HG03575 (cell line): ENCODE results near the gene FIZ1.

Source experiments
- ATAC-seq: cut with Tn5 transposase; IDR thresholded peaks from one replicate; pipeline ENCODE4 v1.9.1; 2021; ENCODE audit not compliant: unreplicated experiment, insufficient number of reproducible peaks, low FRiP score; ENCODE audit errors: extremely low read depth

FIZ1 gene, protein sequence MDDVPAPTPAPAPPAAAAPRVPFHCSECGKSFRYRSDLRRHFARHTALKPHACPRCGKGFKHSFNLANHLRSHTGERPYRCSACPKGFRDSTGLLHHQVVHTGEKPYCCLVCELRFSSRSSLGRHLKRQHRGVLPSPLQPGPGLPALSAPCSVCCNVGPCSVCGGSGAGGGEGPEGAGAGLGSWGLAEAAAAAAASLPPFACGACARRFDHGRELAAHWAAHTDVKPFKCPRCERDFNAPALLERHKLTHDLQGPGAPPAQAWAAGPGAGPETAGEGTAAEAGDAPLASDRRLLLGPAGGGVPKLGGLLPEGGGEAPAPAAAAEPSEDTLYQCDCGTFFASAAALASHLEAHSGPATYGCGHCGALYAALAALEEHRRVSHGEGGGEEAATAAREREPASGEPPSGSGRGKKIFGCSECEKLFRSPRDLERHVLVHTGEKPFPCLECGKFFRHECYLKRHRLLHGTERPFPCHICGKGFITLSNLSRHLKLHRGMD

DNA sequence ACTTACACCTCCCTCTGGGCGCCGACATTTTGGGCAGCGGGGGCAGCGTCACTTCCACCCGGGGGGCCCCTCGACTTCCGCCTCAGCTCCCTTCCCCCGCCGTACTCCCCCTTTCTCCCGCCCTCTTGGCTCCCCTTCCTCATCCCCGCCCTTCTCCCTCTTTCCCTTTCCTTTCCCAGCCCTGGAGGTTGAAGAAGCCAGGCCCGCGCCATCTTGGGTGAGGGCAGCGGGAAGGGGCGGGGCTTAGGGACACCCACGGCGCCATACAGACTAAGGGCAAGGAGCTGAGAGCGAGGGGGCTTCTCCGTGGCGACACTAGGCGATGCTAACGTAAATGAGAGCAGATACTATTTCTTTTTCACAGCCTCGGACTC lies at the start of gene FIZ1:
FIZ1 (minus strand) TSS at position 50 of the 374 bp plus-strand sequence. CDS start 1,652 bp downstream, outside the sequence.
- no peak for ATAC-seq

DNA sequence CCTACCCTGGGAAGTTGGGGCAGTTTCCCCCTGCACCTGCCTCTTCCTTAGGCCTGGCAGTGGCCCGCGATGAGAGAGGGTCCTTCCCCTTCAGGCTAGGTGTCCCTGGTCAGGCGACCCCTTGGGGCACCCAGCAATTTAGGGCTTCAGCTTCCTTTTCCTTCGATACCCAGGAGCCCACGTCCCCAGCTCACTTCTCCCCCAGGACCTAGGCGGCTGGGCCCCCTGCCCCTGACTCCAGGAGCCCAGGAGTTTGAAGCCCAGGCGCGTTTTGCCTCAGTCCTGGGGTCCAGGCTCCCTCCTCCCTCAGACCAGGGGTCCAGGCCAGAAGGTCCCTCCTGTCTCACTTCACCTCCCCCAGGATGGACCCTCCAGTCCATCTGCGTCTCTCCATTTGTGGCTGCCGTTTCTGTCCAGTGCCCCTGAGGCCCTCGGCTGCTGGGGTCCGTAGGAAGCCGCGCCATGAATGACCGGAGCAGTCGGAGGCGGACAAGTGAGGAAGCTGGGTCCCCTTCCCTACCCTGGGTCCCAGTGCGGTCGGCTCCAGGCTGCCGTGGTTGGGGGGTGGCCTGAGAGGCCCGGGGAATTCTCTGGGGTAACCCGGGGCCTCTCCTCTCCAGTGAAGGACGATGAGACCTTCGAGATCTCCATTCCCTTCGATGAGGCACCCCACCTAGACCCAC lies 49.4 kb upstream of the FIZ1 start:
- no peak for ATAC-seq

DNA sequence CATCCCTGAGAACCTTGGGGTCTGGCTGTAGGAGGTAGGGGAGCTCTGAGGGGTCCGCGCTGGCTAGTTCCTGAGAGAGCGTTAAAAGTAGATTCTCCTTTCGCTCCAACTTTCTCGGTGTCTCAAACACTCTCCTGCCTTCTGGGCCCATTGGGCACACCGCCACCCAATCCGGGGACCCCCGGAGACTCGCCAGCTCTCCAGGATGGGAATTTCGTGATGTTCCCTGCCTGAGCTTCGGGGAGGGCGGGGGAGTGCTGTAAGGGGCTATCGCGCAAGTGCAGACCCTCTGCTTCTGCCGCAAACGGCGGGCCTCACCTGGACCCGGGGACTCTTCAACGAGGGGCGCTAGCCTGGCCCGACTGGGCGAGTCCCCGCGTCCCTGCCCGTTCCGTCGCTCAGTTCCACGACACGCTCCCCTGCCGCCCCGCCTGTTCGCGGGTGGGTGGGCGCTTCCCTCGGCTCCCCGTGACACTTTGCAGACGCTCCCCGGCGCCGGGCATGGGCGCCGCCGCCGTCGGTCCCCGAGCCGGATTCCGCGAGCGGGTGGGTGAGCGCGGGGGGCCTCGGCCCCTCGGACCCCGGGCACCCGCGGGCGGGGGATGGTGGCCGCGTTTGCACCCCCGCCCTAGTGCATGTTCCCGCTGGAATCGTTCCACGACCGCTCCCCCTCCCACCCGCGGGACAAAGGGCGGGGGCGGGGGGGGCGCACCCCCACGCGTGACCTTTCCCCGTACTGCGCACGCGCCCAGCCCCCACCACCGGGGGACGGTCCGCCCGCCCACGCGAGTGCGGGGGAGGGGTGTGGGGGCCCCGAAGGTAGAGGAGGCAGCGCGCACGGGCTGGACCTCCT lies 48.6 kb upstream of the FIZ1 start, which contains the start of gene CCDC106:
CCDC106 (plus strand) TSS at position 481 of the 853 bp plus-strand sequence. CDS start 835 bp downstream, outside the sequence.
- ATAC-seq: no peak

DNA sequence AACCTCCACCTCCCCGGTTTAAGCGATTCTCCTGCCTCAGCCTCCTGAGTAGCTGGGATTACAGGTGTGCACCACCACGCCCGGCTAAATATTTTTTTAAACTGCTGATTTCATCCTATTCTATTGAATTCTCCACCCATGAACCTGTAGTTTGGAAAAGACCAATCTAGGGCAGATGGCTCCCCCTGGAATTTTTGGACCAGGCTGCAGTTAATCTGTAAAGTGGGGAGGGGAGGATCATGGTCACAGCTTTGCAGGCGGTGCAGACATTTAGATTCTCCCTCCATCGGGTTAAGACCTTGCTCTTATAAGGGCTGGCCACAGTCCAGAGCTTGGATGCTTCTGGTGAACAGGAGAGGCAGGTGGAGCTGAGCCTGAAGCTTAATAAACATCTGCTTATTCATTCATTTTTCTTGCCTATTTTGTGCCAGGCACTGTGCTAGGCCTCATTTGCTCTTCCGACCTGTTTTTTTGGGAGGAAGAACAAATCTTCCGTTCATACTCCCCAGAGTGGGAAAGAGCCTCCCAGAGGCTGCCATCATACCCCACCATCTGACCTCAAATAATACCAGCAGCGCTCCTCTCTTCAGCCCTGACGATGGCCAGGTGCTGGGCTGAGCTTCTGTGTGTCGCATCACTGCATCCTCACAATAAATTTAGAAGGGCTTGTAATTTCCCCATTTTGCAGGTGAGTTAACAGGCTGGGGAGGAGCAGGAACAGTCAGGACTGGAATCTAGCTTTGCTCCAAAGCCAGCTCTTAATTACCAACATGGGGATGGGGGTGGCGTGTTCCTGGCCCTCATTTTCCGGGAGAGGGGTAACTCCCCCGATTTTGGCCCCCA lies 47.8 kb upstream of the FIZ1 start:
- ATAC-seq: no peak

DNA sequence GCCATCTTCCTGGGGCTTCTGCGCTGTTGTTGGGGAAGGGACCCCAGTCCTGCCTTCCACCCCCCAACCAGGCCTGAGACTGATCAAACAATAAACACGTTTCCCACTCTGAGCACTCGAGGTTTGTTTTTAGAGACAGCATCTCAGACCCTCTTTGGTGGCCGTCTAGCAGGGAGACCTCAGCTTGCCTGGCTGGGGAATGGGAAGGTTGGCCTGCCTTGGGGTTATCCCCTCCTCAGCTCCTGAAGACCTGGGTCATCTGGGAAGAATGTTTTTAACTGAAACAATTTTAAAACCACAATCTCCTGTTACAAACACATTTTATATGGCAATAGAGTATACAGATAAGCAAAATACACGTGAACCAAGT lies 46.2 kb upstream of the FIZ1 start:
- ATAC-seq: no peak

DNA sequence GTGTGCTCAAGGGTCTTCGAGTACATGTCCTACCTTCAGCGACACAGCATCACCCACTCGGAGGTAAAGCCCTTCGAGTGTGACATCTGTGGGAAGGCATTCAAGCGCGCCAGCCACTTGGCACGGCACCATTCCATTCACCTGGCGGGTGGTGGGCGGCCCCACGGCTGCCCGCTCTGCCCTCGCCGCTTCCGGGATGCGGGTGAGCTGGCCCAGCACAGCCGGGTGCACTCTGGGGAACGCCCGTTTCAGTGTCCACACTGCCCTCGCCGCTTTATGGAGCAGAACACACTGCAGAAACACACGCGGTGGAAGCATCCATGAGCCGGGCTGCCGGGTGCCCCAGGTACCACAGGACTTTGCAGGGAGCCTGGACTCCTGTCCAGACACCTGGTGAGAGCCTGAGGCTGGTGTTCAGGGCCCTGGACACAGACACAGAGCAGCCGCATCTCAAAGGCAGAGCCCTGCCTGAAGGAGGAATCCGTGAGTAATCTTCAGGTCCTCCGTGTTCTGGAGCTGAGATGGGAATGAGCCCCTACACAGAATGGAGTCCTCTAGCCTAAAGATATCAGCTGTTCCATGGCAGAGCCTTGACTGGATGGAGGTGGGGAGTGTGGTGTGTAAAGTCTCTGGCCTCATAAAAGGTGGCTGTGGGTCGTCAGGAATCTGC lies 45.7 kb upstream of the FIZ1 start:
- no peak for ATAC-seq

DNA sequence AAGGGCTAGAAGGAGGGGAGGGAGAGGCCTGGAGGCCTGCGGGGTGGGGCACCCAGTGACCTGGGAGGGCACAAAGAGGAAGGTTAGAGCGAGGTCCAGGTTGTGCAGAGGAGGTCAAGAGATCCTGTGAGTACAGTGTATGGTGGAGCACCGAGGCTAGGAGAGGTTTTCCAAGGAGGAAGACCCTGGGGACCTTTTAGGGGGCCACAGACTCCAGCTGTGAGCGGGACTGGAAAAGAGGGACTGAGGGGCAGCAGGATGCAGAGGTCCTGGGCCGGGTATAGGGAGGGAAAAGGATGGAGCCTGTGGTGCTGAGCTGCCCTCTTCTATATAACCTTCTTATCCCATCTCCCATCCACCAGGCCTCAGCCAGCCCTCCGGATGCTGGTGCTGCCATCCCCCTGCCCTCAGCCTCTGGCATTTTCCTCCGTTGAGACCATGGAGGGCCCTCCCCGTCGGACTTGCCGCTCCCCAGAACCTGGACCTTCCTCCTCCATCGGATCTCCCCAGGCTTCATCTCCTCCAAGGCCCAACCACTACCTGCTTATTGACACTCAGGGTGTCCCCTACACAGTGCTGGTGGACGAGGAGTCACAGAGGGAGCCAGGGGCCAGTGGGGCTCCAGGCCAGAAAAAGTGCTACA lies 45.0 kb upstream of the FIZ1 start:
- no peak for ATAC-seq

DNA sequence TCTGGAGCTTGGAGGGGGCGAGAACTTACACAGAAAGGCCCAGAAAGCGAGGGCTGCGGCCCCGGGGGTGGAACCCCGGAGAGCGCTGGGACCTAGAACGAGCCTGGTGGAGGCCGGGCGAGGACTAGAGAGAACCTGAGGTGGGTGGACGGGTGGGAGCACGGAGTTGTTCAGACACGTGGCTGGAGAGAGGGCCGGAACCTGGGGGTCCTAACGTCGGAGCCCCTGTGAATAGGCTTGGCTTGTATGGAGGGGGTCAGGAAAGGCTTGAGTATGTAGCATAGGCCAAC lies 44.5 kb upstream of the FIZ1 start:
- no peak for ATAC-seq

DNA sequence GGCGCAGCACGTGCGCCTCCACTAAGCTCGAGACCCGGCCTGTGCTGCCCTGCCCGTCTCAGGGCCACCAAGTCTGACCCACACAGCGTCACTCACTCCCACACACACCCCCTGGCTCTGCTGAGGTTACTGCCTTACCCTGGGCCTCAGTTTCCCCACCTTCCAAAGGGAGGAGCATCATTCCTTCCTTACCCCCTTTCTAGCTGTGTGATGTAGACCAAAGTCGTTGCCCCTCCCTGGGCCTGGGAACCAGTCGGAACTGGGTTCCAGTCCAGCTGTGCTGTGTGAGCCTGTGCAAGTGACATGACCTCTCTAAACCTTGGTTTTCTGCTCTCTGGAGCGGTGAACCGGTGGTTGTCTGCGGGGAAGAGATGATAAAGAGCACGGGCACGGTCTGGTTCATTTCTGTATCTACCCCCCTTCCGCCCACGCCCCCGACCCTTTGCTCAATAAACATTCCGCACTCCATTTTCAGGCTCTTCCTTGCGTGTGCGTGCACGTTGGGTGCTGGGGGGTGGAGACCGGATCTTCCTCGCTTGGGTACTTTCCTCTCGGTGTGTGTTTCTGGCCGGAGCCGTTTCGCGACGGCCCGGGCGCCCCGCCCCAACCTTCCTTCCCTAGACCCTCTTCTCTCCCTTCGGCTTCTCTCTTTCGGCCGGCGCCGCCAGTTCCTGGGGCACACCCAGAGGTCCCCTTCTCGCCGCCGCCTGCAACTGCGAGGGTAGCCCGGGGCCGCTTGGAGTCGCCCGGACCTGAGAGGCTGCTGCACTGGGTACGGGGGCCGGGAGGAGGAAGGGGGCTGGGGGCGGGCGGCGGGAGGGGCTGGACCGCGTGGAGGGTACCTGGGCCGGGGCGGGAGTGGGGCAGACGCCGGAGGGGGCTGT lies 43.9 kb upstream of the FIZ1 start, which contains the start of gene ZNF581:
ZNF581 (plus strand) TSS at position 647 of the 884 bp plus-strand sequence. CDS start 923 bp downstream, outside the sequence.
- no peak for ATAC-seq

DNA sequence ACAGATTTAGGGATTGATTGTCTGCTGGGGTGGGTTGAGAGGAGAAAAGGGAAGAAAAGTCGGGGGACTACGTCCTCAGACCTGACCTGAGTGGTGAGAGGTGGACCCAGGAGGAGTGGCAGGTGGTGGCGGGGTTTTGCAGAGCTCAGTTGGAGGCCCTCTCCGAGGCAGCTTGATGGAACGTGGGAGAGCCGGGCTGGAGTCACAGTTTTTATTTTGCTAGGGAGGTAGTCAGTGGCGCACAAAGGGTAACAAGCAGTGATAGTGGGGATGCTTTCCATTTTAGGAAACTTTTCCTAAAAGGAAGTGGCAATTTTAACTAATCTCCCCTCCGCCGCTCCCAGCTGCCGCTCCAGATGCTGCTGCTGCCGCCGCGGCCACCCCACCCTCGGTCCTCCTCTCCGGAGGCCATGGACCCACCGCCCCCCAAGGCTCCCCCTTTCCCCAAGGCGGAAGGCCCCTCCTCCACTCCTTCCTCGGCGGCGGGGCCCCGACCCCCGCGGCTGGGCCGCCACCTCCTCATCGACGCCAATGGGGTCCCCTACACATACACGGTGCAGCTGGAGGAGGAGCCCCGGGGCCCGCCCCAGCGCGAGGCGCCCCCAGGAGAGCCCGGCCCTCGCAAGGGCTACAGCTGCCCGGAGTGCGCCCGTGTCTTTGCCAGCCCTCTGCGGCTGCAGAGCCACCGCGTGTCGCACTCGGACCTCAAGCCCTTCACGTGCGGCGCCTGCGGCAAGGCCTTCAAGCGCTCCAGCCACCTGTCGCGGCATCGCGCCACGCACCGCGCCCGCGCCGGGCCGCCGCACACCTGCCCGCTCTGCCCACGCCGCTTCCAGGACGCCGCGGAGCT lies 43.1 kb upstream of the FIZ1 start:
- no peak for ATAC-seq

DNA sequence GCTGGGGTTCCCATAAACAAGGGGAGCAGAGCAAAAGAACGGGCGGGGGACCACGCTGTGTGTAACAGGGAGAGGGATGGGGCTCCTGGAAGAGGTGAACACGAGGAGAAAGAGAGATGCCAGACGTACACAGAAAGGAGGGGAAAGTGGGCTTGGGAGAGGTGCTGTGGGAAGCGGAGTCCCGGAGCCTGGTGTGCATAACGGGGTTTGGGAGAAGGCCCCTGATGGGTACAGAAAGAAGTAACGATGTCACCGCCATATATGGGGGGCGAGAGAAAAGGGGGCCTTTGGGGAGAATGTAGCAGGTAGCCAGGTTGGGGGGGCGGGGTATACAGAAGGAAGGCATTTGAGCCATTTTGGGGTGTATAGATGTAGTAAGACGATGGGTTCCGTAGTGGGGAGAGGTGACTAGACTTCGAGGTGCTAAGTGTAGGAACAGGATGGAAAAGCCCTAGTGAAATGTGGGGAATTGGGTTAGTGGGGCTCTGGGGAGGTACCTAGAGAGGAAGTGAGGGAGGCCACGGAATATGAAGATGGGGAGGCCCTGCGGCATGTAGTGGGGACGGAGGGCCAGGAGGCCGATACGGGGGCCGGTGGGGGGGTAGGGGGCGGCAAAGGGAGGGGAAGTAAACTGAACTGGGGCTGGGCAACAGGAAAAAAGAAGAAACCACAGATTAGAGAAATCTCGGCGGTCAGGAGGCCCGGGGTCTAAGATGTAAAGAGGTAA lies 42.3 kb upstream of the FIZ1 start:
- ATAC-seq: no peak

DNA sequence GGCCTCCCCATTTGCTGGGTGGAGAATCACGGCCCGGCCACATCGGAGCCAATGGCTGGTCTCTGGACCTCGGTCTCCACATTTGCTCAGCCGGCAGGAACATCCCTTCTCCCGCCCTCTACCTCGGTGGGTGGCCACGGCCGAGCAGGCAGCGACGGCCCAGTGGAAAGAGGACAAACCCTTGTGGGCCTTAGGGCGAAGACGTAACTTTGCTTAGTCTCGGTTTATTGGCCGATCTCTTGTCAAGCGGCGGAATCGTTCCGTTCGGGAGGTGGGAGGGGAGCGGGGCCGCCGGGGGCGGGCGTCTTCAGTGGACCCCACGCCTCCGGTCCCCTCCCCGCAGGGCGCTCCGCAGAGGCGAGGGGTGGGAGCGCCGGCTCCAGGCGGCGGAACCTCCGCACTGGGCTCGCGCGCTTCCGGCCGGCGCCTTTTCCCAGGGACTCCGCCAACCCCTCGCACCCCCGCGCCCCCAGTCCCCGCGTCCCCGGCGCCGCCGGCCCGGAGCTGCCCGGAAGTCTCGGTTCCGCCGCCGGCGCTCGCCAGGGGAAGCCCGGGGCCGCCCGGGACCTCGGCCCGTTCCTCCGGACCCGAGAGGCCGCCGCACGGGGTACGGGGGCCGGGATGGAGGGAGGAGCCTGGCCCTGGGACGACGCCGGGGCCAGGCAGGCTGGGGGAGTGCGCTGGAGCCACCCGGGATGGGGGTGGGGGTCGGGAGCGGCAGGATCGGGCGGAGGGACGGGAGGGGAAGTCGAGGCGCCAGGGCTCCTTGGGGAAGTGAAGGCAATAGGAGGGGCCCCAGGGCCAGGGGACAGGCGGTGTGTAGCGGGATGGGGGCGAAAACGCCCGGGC lies 41.5 kb upstream of the FIZ1 start, which contains the start of gene ZNF580:
ZNF580 (plus strand) TSS at position 426 of the 849 bp plus-strand sequence. CDS start 1,507 bp downstream, outside the sequence.
- no peak for ATAC-seq

DNA sequence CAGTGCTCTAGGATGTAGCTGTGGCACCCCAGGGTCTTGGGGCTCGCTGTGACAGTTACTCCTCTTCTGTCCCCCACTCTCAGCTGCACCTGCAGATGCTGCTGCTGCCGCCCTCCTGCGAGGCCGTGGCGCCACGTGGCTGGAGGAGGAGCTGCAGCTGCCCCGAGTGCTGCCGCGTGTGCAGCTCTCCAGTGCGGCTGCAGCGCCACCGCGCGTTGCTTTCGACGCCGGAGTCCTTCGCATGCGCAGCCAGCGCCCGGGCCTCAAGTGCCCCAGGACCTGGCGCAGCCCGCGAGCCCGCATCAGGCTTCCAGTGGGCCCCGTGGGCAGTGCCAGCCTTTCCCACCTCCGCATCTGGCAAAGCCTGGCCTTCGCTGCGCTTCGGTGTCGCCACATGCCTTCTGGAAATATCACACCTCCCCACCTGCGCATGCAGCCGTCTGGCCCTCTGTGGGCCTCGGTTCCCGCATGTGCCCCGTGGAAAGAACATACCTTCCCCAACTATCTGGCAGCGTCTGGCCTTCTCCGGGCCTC lies 40.8 kb upstream of the FIZ1 start:
- ATAC-seq: no peak

DNA sequence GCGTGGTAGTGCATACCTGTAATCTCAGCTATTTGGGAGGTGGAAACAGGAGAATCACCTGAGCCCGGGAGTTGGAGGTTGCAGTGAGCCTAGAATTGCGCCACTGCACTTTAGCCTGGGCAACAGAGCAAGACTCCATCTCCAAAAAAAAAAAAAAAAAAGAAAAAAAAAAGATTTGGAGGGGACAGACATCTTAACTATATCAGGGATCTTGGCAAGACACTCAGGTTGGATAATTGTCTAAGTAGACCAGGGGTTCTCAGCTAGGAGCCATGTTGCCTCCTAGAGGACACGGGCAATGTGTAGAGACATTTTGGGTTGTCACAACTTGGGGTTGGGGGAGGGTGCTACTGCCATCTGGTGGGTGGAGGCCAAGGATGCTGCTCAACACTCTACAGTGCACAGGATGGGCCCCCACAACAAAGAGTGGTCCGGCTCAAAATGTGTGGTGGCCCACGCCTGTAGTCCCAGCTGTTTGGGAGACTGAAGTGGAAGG lies 39.6 kb upstream of the FIZ1 start:
- ATAC-seq: no peak
